Choroid plexus epithelial cell (primary cell): Measurements from ENCODE around the gene PNLIPRP1.

ENCODE experiments used
- DNase-seq: peaks from one replicate; pipeline ENCODE4 v3.0.0-alpha.2; 2010; ENCODE audit warnings: low read depth
- H3K4me3 ChIP-seq: 2 replicates; pipeline ENCODE4 v1.5.1; 2011; ENCODE audit warnings: low read depth, mild to moderate bottlenecking, control low read depth, low read length, moderate library complexity
- CTCF ChIP-seq: conservative IDR thresholded peaks from 2 replicates; pipeline ENCODE4 v1.5.1; 2011; ENCODE audit warnings: low read depth, mild to moderate bottlenecking, control low read depth, inconsistent platforms, low read length, moderate library complexity

The PNLIPRP1 gene

GRCh38 chr10:116615199-116615776, 24.5 kb downstream of the PNLIPRP1 start:
- no peak overlapping the region for H3K4me3 ChIP-seq
- no peak for DNase-seq
- TF ChIP-seq CTCF = no peak

- no peak for DNase-seq
- H3K4me3 ChIP-seq = no peak within 1 kb of the TSS
- no peak for TF ChIP-seq CTCF
Observed at GRCh38 chr10:116620423-116621400, 30.0 kb downstream of the PNLIPRP1 start, which contains the start of gene PNLIPRP2. Gene PNLIPRP2, plus strand, starts transcription at chr10:116620953.

GRCh38 chr10:116621476-116621875, 30.7 kb downstream of the PNLIPRP1 start:
- no peak for TF ChIP-seq CTCF
- no peak overlapping the region for H3K4me3 ChIP-seq
- DNase-seq = no peak

GRCh38 chr10:116621934-116622655, 31.3 kb downstream of the PNLIPRP1 start:
- no peak for TF ChIP-seq CTCF
- DNase-seq = no peak
- H3K4me3 ChIP-seq = no peak overlapping the region

- no peak overlapping the region for H3K4me3 ChIP-seq
- no peak for DNase-seq
- TF ChIP-seq CTCF = no peak
Observed at GRCh38 chr10:116625845-116626244, 35.1 kb downstream of the PNLIPRP1 start.

- H3K4me3 ChIP-seq = no peak overlapping the region
- no peak for TF ChIP-seq CTCF
- no peak for DNase-seq
Observed at GRCh38 chr10:116626815-116627214, 36.1 kb downstream of the PNLIPRP1 start.
